Transverse colon (tissue), 4 donors: ENCODE data around the gene ABCD1.
"Not testable (repeated sequence)": the region's sequence is repeated elsewhere in the genome, so short reads cannot be mapped to it uniquely, and the experiment has no call there.

Source experiments
- EP300 ChIP-seq: sonication (generic); formaldehyde crosslinking; IDR thresholded peaks from one replicate; pipeline ENCODE4 v1.6.1; 2017; ENCODE audit warnings: antibody characterized with exemption, low read depth
- POLR2A ChIP-seq: fragments of 450-650 bp; IDR thresholded peaks from one replicate; pipeline ENCODE4 v1.6.1; 2016; ENCODE audit warnings: antibody characterized with exemption, mild to moderate bottlenecking, moderate library complexity
- POLR2AphosphoS5 ChIP-seq, 3 donors: sonication (generic); formaldehyde crosslinking; IDR thresholded peaks; one replicate each; pipeline ENCODE4 v1.6.1; 2016; ENCODE audit warnings: antibody characterized with exemption in 3 of 3
- TF ChIP-seq, protein P1 (sequence below), 5 experiments: fragments of 200-600 bp in 3 of 5; fragments of 450-650 bp in 2 of 5; sonication (generic) in 3 of 5; IDR thresholded peaks; 1 replicate in 2 of 5; 2 replicates in 3 of 5; pipeline ENCODE4 v1.5.1; 2016 to 2017; ENCODE audit warnings: antibody characterized with exemption in 5 of 5, inconsistent platforms in 3 of 5, mild to moderate bottlenecking in 2 of 5, moderate library complexity in 1 of 5

DNA sequence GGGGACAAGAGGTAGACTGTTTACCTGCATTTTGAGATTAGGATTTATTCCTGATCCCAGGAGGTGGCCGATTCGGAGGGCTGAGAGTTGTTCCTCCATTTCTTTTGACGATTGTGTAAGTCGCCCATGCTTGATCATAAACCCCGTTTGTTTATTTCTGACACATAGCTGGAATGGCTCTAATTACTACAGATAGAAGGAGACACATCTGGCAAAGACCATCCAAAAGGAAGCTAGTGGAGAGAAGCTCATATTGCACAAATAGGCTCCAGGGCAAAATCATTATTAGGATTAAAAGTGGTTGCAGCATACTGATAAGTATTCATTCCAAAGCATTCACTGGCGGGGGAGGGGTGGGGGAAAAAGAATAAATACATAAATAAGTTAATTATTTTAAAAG is 22.3 kb downstream of the ABCD1 start:
- TF ChIP-seq POLR2A; EP300; POLR2AphosphoS5 (IDR thresholded peaks at IDR 0.05): not testable (repeated sequence)
- TF ChIP-seq, protein P1, sequence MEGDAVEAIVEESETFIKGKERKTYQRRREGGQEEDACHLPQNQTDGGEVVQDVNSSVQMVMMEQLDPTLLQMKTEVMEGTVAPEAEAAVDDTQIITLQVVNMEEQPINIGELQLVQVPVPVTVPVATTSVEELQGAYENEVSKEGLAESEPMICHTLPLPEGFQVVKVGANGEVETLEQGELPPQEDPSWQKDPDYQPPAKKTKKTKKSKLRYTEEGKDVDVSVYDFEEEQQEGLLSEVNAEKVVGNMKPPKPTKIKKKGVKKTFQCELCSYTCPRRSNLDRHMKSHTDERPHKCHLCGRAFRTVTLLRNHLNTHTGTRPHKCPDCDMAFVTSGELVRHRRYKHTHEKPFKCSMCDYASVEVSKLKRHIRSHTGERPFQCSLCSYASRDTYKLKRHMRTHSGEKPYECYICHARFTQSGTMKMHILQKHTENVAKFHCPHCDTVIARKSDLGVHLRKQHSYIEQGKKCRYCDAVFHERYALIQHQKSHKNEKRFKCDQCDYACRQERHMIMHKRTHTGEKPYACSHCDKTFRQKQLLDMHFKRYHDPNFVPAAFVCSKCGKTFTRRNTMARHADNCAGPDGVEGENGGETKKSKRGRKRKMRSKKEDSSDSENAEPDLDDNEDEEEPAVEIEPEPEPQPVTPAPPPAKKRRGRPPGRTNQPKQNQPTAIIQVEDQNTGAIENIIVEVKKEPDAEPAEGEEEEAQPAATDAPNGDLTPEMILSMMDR (IDR thresholded peaks at IDR 0.05) = not testable (repeated sequence)
